AG09309 (cell line): ENCODE data around the gene CCDC187.

Experiments
- DNase-seq: peaks from one replicate; pipeline ENCODE4 v3.0.0-alpha.2; 2010; ENCODE audit warnings: low read depth
- H3K4me3 ChIP-seq: 2 replicates; pipeline ENCODE4 v1.5.1; 2011; ENCODE audit warnings: mild to moderate bottlenecking, low read depth, low read length, moderate library complexity; ENCODE audit not compliant: control insufficient read depth
- CTCF ChIP-seq: IDR thresholded peaks from 2 replicates; pipeline ENCODE4 v1.5.1; 2011; ENCODE audit warnings: mild to moderate bottlenecking, low read depth, low read length, inconsistent platforms; ENCODE audit not compliant: insufficient read depth, control insufficient read depth; ENCODE audit errors: missing control alignments

Gene CCDC187

GRCh38 chr9:136339173-136339957 lies 35.5 kb upstream of the CCDC187 start:
- peak; percentile 76 for TF ChIP-seq CTCF
- DNase-seq = no peak
- no peak overlapping the region for H3K4me3 ChIP-seq

- H3K4me3 ChIP-seq = no peak overlapping the region
- no peak for DNase-seq
- no peak for TF ChIP-seq CTCF
These were observed 34.6 kb upstream of the CCDC187 start for GRCh38 chr9:136338511-136338910.

GRCh38 chr9:136337416-136338395 lies 33.8 kb upstream of the CCDC187 start:
- DNase-seq = no peak
- H3K4me3 ChIP-seq = no peak overlapping the region
- no peak for TF ChIP-seq CTCF

- no peak for DNase-seq
- no peak overlapping the region for H3K4me3 ChIP-seq
- TF ChIP-seq CTCF = no peak
These were observed 33.0 kb upstream of the CCDC187 start for GRCh38 chr9:136336881-136337280.

GRCh38 chr9:136336156-136336870 lies 32.4 kb upstream of the CCDC187 start:
- H3K4me3 ChIP-seq = no peak overlapping the region
- TF ChIP-seq CTCF = no peak
- no peak for DNase-seq
